ENCODE measurements around the gene JOSD2. TPM values are rescaled to one million over a fixed set of nuclear protein-coding genes. Genes with fewer than 3 reads are reported as not detected.

Gene JOSD2
- total and polyA plus RNA-seq, 8 donors: 9.9 to 79.4 (median 61.0) TPM; not detected in 1

- intact Hi-C loops (cut with DNase I; ENCODE audit: low total_unique reads): no loop called here
- peak; percentile 72 to 89 for DNase-seq
- no peak overlapping the region for H3K4me3 ChIP-seq
- H3K27me3 ChIP-seq: peaks cover 0 to 26% (median 3%) of the 10 kb centered on the region in 3 donors
- H3K27ac ChIP-seq: no peak overlapping the region
- no peaks in the 10 kb centered on the region for H3K4me1 ChIP-seq
- peaks cover 0 to 11% (median 7%) of the 10 kb centered on the region in 4 donors for H3K9me3 ChIP-seq
- TF ChIP-seq EP300 (IDR thresholded peaks at IDR 0.05) (no peak), CTCF (IDR thresholded peaks at IDR 0.05) (peak in 4 of 7 experiments; percentile 15 to 64 (median 38)), POLR2A (IDR thresholded peaks at IDR 0.05) (no peak)
- 20 to 23% (median 22%) methylated on average over 15 of the region's 15 CpGs for WGBS, 5 donors
- peaks cover 0 to under 1% (median 0%) of the 10 kb centered on the region in 4 donors for H3K36me3 ChIP-seq
These were observed 26.8 kb upstream of the JOSD2 start for GRCh38 chr19:50537769-50538230.

DNA sequence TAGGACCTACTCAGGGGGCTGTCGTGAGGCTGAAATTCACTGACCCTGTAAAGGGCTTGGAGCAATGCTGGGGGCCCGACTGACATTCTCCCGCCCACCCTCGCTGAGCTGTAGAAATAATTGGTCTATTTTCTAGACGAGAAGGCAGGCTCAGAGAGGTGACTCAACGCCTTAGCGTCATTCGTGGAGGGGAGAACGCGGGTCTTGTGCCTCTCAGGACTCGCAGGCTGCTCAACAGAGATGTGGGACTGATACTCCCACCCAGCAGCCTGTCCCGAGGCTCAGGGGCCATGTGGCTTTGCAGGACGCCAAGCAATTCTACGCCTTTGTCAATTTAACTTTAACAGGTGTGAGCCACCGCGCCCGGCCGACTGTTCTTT, 26.3 kb upstream of the JOSD2 start:
- WGBS, 5 donors: 64 to 79% (median 70%) methylated on average over 18 of the region's 18 CpGs
- intact Hi-C loops (cut with DNase I; ENCODE audit: low total_unique reads): no loop called here
- TF ChIP-seq EP300 (IDR thresholded peaks at IDR 0.05) (no peak), CTCF (IDR thresholded peaks at IDR 0.05) (no peak), POLR2A (IDR thresholded peaks at IDR 0.05) (no peak), POLR2AphosphoS5 (IDR thresholded peaks at IDR 0.05) (no peak)

DNA sequence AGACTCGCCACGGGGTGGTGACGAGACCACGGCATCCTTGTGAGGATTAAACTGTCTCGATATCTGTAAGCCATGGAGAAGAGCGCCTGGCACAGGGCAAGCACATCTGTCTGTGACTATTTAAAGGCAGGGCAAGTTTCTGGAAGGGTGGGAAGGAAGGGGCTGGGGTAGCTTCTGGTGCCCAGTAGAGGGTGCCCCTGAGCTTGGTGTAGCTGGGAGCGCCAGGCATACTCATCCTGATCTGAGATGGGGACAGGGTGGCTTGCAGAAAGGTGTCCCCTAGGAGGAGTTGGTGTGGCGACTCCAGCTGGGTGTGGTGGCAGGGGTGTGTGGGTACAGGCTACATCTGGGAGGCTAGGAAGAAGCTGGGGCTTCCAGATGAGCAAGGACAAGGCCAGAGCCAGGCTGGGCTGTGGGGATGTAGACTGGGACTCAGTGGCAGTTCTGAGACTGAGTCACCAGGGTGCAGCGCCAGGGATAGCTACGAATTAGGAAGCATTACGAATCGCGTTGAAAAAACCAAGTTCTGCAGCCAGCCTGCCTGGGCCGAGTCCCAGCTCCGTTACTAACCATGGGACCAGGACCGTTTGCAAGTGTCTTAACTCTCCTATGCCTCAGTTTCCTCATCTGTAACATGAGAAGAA, 25.8 kb upstream of the JOSD2 start:
- TF ChIP-seq EP300 (IDR thresholded peaks at IDR 0.05): no peak
- Histone ChIP-seq H3K9me3 (peaks cover 7 to 21% (median 15%) of the 10 kb centered on the region in 4 donors), H3K4me3 (no peak overlapping the region), H3K27ac (no peak overlapping the region), H3K36me3 (peaks cover 0 to 6% (median 0%) of the 10 kb centered on the region in 4 donors), H3K4me1 (no peaks in the 10 kb centered on the region), H3K27me3 (peaks cover 0 to 33% (median 6%) of the 10 kb centered on the region in 3 donors)
- 86 to 92% (median 89%) methylated on average over 16 of the region's 16 CpGs for WGBS, 5 donors
- DNase-seq: no peak
- intact Hi-C loops (cut with DNase I; ENCODE audit: low total_unique reads): no loop called here

More for the DNA sequence above, 26.3 kb upstream of the JOSD2 start:
- DNase-seq: no peak
- Histone ChIP-seq H3K27me3 (peaks cover 0 to 29% (median 3%) of the 10 kb centered on the region in 3 donors), H3K4me1 (no peaks in the 10 kb centered on the region), H3K4me3 (no peak overlapping the region), H3K27ac (no peak overlapping the region), H3K36me3 (peaks cover 0 to 6% (median 0%) of the 10 kb centered on the region in 4 donors), H3K9me3 (peaks cover 4 to 16% (median 12%) of the 10 kb centered on the region in 4 donors)

GRCh38 chr19:50535672-50536187, 24.7 kb upstream of the JOSD2 start:
- H3K4me3 ChIP-seq: no peak overlapping the region
- H3K9me3 ChIP-seq: peaks cover 7 to 23% (median 15%) of the 10 kb centered on the region in 4 donors
- peaks cover 0 to 43% (median 10%) of the 10 kb centered on the region in 3 donors for H3K27me3 ChIP-seq
- TF ChIP-seq POLR2AphosphoS5 (IDR thresholded peaks at IDR 0.05) (no peak), CTCF (IDR thresholded peaks at IDR 0.05) (no peak), POLR2A (IDR thresholded peaks at IDR 0.05) (no peak), EP300 (IDR thresholded peaks at IDR 0.05) (no peak)
- intact Hi-C loops (cut with DNase I; ENCODE audit: low total_unique reads): no loop called here
- H3K36me3 ChIP-seq: peaks cover 0 to 6% (median 0%) of the 10 kb centered on the region in 4 donors
- DNase-seq: no peak
- WGBS, 5 donors: 55 to 71% (median 61%) methylated on average over 10 to 11 of the region's 11 CpGs
- H3K4me1 ChIP-seq: no peaks in the 10 kb centered on the region
- no peak overlapping the region for H3K27ac ChIP-seq

DNA sequence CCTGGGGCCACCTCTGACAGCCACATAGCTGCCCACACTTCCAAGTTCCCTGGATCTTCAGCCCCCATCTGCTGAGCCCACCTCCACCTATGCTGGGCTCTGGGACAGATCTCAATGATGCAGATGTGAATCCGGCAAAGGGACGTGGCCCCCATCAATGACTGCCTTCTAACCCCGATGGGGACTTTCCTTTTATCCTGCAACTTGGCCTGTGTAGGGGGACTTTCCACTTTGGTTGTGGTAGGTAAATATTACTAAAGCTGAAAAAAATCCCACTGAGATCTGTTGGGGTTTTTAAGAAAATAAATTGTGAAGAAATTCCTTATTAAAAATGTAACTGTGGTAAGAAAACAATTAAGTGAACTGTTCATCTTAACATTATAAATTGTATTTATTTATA, 23.5 kb upstream of the JOSD2 start:
- intact Hi-C loops (cut with DNase I; ENCODE audit: low total_unique reads): no loop called here
- no peak for TF ChIP-seq CTCF (IDR thresholded peaks at IDR 0.05)
- no peak for TF ChIP-seq POLR2AphosphoS5 (IDR thresholded peaks at IDR 0.05)
- no peak for TF ChIP-seq EP300 (IDR thresholded peaks at IDR 0.05)
- no peak for TF ChIP-seq POLR2A (IDR thresholded peaks at IDR 0.05)

More for the DNA sequence above, 23.5 kb upstream of the JOSD2 start:
- WGBS, 5 donors: 67 to 90% (median 81%) methylated on average over 3 of the region's 3 CpGs
- H3K27ac ChIP-seq: no peak overlapping the region
- peaks cover 0 to 6% (median 0%) of the 10 kb centered on the region in 4 donors for H3K36me3 ChIP-seq
- DNase-seq: no peak
- H3K4me1 ChIP-seq: no peaks in the 10 kb centered on the region
- peaks cover 0 to 56% (median 7%) of the 10 kb centered on the region in 3 donors for H3K27me3 ChIP-seq
- H3K9me3 ChIP-seq: peaks cover 7 to 23% (median 15%) of the 10 kb centered on the region in 4 donors
- no peak overlapping the region for H3K4me3 ChIP-seq
